AG04450 (cell line): Measurements from ENCODE around the gene CFAP221. TPM values are rescaled to one million over a fixed set of nuclear protein-coding genes. Genes with fewer than 3 reads are reported as not detected.

ENCODE experiments used
- CTCF ChIA-PET: fragments of 300-600, 350-600 bp; formaldehyde crosslinking; extraction: SDS; loops from one replicate; lab custom pipeline; 2022; ENCODE audit warnings: antibody characterized with exemption, inconsistent platforms; lab: Charles Lee
- POLR2A ChIA-PET: fragments of 350-600 bp; formaldehyde crosslinking; extraction: SDS; loops from one replicate; lab custom pipeline; 2021; ENCODE audit warnings: antibody characterized with exemption, inconsistent platforms; lab: Yijun Ruan, JAX
- DNase-seq: peaks from one replicate; pipeline ENCODE4 v3.0.0-alpha.2; 2011; ENCODE audit warnings: low read depth, low spot score
- H3K27ac ChIP-seq: one replicate; pipeline ENCODE4 v1.5.1; 2012; ENCODE audit warnings: low read depth, low read length, control low read depth
- H3K27me3 ChIP-seq: one replicate; pipeline ENCODE4 v1.6.0; 2012; ENCODE audit warnings: low read length; ENCODE audit not compliant: control insufficient read depth, insufficient read depth
- H3K4me3 ChIP-seq: 2 replicates; pipeline ENCODE4 v1.5.1; 2011; ENCODE audit warnings: mild to moderate bottlenecking, low read depth, low read length, control low read depth
- H3K9me3 ChIP-seq: 2 replicates; pipeline ENCODE4 v1.5.1; 2012; ENCODE audit warnings: low read length; ENCODE audit not compliant: control insufficient read depth, insufficient read depth
- CTCF ChIP-seq: IDR thresholded peaks from 2 replicates; pipeline ENCODE4 v1.5.1; 2011; ENCODE audit warnings: low read depth, low read length, control low read depth, inconsistent platforms
- polyA plus RNA-seq: library from polyadenylated mRNA; depleted of rRNA; stranded (reverse); fragments of >200 nt; gene quantifications from 2 replicates; pipeline ENCODE4 v1.2.3, GENCODE V29; 2011

The CFAP221 gene
- polyA plus RNA-seq, 1 experiment: not detected

DNA sequence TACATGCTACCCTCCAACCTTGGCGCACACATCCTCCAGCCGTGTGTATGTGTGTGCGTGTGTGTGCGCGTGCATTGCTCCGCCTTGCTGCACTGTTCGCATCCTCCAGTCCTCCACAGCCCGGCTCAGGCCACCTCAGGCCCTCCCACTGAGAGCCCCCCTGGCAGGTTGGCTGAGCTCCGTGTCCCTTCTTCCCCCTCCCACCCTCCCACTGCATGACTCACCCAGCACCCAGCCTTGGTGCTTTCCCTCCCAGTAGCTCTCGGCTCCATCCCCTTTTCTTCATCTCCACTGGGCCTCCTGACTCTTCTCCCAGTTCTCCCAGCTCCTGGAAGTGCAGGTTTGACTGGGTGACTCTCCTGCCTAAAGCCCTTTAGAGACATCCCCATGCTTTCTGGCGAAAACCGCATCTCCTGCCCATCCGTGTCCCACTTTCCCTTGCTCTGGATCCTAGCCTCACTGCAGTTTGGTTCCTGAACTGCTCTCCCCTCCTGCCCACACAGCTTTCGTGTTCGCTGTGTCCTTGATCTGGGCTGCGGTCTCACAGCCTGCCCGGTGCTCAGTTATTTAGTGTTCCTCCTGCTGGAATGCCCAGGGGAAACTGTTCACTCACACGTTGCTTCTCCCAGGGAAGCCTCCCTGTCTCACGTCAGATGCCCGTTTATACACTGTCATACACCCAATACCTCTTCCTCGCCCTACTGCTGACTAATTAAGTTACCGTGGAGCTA is 139.6 kb downstream of the CFAP221 start:
- Histone ChIP-seq H3K4me3 (no peak overlapping the region), H3K9me3 (no peaks in the 10 kb centered on the region; the same call in 1 of the 2 replicates), H3K27me3 (no peaks in the 10 kb centered on the region), H3K27ac (peak overlapping the region; percentile 11)
- TF ChIP-seq CTCF: no peak
- no peak for DNase-seq
- CTCF ChIA-PET: interaction anchor here (0.8 to 1.0 kb wide), 2 partner anchors 11 to 19 kb away, joined by 3 to 4 read pairs; no protein-coding TSS in a partner anchor
- POLR2A ChIA-PET: no interaction called here

DNA sequence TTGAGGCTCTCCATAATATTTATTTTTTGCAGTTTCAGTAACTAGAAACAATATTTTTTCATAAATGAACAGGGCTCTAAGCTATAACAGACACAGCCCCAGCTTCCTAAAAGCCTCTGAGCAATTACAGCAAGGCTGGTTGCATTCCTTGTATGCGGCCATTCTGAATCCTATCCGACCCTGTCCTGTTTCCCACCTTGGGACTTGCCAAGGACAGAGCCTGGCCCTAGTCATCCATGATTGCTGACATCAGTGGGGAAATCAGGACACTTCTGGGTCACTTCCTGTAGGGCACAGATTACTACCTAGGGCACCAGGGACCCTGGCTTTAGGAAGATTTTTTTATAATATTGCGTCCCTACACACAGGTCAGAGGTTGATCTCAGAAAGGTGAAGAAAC is 140.3 kb downstream of the CFAP221 start:
- no peak for TF ChIP-seq CTCF
- ChIA-PET CTCF (interaction anchor here (0.8 to 1.0 kb wide), 2 partner anchors 10 to 19 kb away, joined by 3 to 4 read pairs; no protein-coding TSS in a partner anchor), POLR2A (no interaction called here)
- H3K9me3 ChIP-seq: no peaks in the 10 kb centered on the region; the same call in 1 of the 2 replicates
- no peak for DNase-seq
- H3K27ac ChIP-seq: no peak overlapping the region
- no peaks in the 10 kb centered on the region for H3K27me3 ChIP-seq
- H3K4me3 ChIP-seq: no peak overlapping the region

DNA sequence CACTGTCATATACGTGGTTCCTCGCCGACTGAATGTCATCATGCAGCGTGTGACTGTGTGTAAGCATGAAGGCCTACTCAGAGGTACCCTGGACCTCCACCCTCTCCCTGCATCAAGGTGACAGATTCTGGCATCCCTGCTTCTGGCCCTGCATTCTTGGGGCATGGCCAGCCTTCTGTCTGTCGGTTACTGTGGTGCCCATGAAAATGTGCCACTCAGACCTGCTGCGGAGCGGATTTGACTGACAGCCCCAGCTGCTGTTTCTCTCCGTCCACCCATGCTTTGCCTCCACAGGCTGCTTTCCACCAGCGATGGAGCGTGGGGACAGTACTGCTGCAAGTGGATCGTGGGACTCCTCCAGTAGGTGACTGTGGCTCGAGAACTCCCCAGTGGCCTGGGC is 144.4 kb downstream of the CFAP221 start:
- H3K9me3 ChIP-seq: no peaks in the 10 kb centered on the region
- no peaks in the 10 kb centered on the region for H3K27me3 ChIP-seq
- no peak overlapping the region for H3K4me3 ChIP-seq
- no peak for DNase-seq
- CTCF ChIA-PET: interaction anchor here (0.7 kb wide), 1 partner anchor 14 kb away, joined by 3 read pairs; no protein-coding TSS in a partner anchor
- POLR2A ChIA-PET: no interaction called here
- H3K27ac ChIP-seq: no peak overlapping the region
- TF ChIP-seq CTCF: no peak

DNA sequence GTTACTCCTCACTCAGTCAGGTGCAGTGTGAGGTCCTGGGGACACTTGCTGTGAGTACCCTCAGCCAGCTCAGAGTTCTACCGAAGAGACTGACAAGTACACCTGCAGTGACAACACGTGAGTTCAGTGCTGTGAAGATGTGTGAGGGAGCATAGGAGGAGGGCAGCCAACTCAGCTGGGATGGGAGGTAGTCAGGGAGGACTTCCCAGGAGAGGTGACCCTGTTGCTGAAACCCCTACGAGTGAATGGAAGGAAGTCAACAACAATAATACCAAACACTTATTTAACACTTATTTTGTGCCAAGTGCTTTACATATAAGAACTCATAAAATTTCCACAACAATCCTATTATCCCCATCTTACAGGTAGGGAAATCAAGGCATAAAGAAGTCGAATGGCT is 145.0 kb downstream of the CFAP221 start:
- no peak for DNase-seq
- POLR2A ChIA-PET: no interaction called here
- H3K4me3 ChIP-seq: no peak overlapping the region

More for the DNA sequence above, 145.0 kb downstream of the CFAP221 start:
- Histone ChIP-seq H3K27me3 (no peaks in the 10 kb centered on the region), H3K27ac (no peak overlapping the region), H3K9me3 (no peaks in the 10 kb centered on the region)
- no peak for TF ChIP-seq CTCF
- CTCF ChIA-PET: interaction anchor here (0.7 kb wide), 1 partner anchor 14 kb away, joined by 3 read pairs; no protein-coding TSS in a partner anchor
